Uterus (tissue), 4 donors: Measurements from ENCODE around the gene SLC39A3. TPM values are rescaled to one million over a fixed set of nuclear protein-coding genes. Genes with fewer than 3 reads are reported as not detected.

Source experiments
- DNase-seq, 2 donors: peaks; one replicate each; pipeline ENCODE4 v3.0.0-alpha.2; 2019 to 2020
- H3K27ac ChIP-seq, 2 donors: fragments of 200-600 bp; sonication (generic); 1 replicate in 1 of 2; 2 replicates in 1 of 2; pipeline ENCODE4 v1.5.1; 2016 to 2018
- H3K27me3 ChIP-seq, 2 donors: fragments of 200-600 bp; sonication (generic); one replicate each; pipeline ENCODE4 v1.5.1; 2018 to 2019; ENCODE audit warnings: control low read depth in 1 of 2
- H3K36me3 ChIP-seq, 2 donors: fragments of 200-600 bp; sonication (generic); one replicate each; pipeline ENCODE4 v1.5.1; 2019; ENCODE audit warnings: control low read depth in 1 of 2
- H3K4me1 ChIP-seq, 2 donors: fragments of 200-600 bp; sonication (generic); one replicate each; pipeline ENCODE4 v1.5.1; 2018 to 2019; ENCODE audit warnings: control low read depth in 1 of 2
- H3K4me3 ChIP-seq, 2 donors: fragments of 200-600 bp; sonication (generic); 1 replicate in 1 of 2; 2 replicates in 1 of 2; pipeline ENCODE4 v1.5.1; 2018 to 2019; ENCODE audit warnings: mild to moderate bottlenecking in 1 of 2
- H3K9me3 ChIP-seq, 2 donors: fragments of 200-600 bp; sonication (generic); one replicate each; pipeline ENCODE4 v1.5.1; 2019; ENCODE audit warnings: control low read depth in 1 of 2
- POLR2A ChIP-seq, 2 donors: fragments of 450-650 bp; IDR thresholded peaks; one replicate each; pipeline ENCODE4 v1.6.1; 2016; ENCODE audit warnings: antibody characterized with exemption in 2 of 2, mild to moderate bottlenecking in 1 of 2, moderate library complexity in 1 of 2
- intact Hi-C: fragments of 100-400 bp; cut with DNase I; formaldehyde crosslinking; loops from one replicate; pipeline ENCODE4 v1.15.1; 2023; ENCODE audit warnings: low total_unique reads
- total RNA-seq, 4 donors: library from RNA; depleted of rRNA in 3 of 4; stranded (reverse); fragments of >200 nt in 3 of 4; gene quantifications; one replicate each; pipeline versions ENCODE4 v1.1.0 to v1.2.4, GENCODE V29; 2014 to 2023
- TF ChIP-seq, protein P1 (sequence below), 4 experiments: fragments of 200-600 bp in 2 of 4; fragments of 450-650 bp in 2 of 4; sonication (generic) in 2 of 4; IDR thresholded peaks; one replicate each; pipeline ENCODE4 v1.5.1; 2016 to 2019; ENCODE audit warnings: antibody characterized with exemption in 4 of 4, mild to moderate bottlenecking in 2 of 4, moderate library complexity in 1 of 4
- donor health status: DM: yes; HTN: yes; CAD: no.

Gene SLC39A3
- total RNA-seq, 4 donors from 2014 or later: 4.7 to 138 (median 28.2) TPM

DNA sequence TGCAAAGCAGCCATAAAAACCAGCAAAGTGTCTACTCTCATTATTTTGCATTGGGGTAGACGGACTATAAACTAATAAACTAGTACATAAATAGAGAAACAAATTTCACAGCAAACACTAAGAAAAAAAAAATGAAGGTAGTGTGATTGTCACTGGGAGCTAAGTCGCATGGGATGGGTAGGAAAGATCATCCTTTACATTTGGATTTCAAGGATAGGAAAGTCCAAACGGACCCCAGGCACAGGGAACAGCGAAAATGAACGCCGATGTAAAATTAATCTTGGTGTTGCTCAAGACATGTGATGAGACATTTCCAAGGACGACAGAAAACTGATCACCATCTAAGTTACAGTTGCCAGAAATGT lies 43.9 kb upstream of the SLC39A3 start:
- Histone ChIP-seq H3K27ac (peak overlapping the region; percentile 80 to 89), H3K9me3 (no peaks in the 10 kb centered on the region), H3K27me3 (no peaks in the 10 kb centered on the region), H3K4me1 (peaks cover 5 to 15% of the 10 kb centered on the region in 2 donors), H3K36me3 (no peaks in the 10 kb centered on the region), H3K4me3 (peak overlapping the region; percentile 89 to 94)
- no peak for DNase-seq
- no peak for TF ChIP-seq POLR2A (IDR thresholded peaks at IDR 0.05)
- TF ChIP-seq, protein P1, sequence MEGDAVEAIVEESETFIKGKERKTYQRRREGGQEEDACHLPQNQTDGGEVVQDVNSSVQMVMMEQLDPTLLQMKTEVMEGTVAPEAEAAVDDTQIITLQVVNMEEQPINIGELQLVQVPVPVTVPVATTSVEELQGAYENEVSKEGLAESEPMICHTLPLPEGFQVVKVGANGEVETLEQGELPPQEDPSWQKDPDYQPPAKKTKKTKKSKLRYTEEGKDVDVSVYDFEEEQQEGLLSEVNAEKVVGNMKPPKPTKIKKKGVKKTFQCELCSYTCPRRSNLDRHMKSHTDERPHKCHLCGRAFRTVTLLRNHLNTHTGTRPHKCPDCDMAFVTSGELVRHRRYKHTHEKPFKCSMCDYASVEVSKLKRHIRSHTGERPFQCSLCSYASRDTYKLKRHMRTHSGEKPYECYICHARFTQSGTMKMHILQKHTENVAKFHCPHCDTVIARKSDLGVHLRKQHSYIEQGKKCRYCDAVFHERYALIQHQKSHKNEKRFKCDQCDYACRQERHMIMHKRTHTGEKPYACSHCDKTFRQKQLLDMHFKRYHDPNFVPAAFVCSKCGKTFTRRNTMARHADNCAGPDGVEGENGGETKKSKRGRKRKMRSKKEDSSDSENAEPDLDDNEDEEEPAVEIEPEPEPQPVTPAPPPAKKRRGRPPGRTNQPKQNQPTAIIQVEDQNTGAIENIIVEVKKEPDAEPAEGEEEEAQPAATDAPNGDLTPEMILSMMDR (IDR thresholded peaks at IDR 0.05): no peak
- intact Hi-C loops: no loop called here

DNA sequence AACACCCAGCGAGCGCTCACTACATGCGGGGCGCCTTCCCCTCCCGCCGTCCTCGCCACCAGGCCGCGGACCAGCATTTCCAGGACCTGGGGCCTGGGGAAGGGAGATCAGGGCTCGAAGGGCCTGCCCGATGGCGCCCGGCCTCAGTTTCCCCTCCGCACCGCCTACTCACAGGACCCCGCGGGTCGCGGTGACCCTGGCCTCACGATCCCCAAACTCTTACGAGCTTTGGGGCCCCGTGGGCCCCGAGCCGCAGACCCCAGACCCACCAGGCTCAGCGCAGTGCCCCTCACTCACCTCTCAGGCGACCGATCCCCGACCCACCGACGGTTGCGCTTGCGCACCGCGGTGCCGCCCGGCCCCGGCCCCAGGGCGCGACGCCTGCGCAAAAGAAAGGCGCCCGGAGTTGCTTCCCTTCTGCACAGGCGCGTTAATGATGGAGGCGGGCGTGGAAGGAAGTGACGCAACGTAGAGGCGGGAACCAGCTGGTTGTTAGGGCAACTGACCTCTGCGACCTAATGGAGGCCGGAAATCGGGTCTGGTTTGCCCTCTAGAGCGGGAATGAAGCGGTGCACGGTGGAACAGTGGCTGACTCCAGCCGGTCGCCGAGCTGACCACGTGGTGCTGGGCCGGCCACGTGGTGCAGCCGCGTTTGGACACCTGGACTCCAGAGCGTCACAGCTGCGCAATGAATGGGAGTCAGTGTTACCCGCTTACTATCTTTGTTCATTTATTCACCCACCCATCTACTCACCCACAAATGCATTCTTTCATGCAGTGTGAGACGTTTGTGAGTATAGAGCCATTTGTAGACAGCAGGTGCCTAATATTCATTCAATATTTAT lies 43.3 kb upstream of the SLC39A3 start, which contains the start of gene SGTA:
Gene SGTA (minus strand): TSS at position 338 of the 845 bp plus-strand sequence. CDS start 14,205 bp downstream, outside the sequence.
- Histone ChIP-seq H3K4me3 (peak within 1 kb of the TSS; percentile 89 to 94), H3K27ac (peak within 1 kb of the TSS; percentile 80 to 89), H3K36me3 (no peaks in the 10 kb centered on the region), H3K9me3 (no peaks in the 10 kb centered on the region), H3K27me3 (no peaks in the 10 kb centered on the region), H3K4me1 (peaks cover 5 to 15% of the 10 kb centered on the region in 2 donors)
- intact Hi-C loops: no loop called here
- DNase-seq: peak; percentile 99
- TF ChIP-seq POLR2A (IDR thresholded peaks at IDR 0.05): peak; percentile 85 to 92
- TF ChIP-seq, protein P1 (IDR thresholded peaks at IDR 0.05): peak; percentile 26 to 66 (median 54)

DNA sequence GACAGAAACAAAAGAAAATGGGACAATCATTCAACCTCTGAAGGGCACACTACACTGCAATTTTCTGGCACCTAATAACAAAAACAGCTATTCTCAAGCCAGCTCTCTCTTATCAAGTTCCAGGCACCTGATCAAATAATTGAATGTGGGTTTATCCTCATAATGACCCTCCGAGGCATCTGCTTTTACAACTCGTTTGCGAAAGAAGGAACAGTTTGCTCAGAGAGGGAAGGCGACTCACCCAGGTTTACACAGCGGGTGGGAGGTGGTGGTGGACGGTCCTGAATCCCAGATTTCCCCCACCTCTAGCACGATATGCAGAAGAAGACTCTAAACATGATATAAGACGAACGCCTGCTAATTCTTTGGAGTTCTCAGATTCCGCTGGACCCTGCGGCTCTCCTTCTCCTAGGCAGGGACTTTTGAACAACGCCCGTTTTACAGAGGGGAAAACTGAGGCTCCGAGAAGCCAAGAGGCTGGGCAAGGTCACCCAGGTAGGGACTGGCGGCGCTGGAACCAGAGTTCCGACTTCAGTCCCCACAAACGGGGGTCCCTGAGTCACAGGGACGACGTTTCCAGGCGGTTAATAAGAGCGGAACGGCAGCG lies 42.6 kb upstream of the SLC39A3 start:
- Histone ChIP-seq H3K9me3 (no peaks in the 10 kb centered on the region), H3K27ac (peak overlapping the region; percentile 80 to 89), H3K4me1 (peaks cover 5 to 15% of the 10 kb centered on the region in 2 donors), H3K27me3 (no peaks in the 10 kb centered on the region), H3K36me3 (no peaks in the 10 kb centered on the region), H3K4me3 (peak overlapping the region; percentile 89 to 94)
- intact Hi-C loops: no loop called here
- DNase-seq: no peak
- TF ChIP-seq, protein P1 (IDR thresholded peaks at IDR 0.05): no peak
- no peak for TF ChIP-seq POLR2A (IDR thresholded peaks at IDR 0.05)

DNA sequence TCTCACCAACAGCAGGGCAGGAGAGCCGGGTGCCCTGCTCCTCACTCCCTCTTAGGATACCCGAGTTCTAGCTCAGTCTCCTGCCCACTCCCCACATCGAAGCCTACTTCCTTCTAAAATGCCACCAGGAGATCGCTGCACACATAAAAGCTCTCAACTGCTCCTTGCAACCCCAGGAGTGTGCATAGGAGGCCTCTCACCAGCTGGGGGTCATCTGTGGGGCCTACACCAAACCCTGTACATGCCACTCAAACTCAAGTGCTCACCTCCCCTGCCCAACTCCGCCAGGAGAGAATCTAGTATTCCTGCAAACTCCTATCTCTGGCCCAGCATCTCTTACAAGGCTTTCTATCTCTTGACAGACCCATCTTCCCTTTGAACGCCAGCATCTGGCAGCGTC lies 40.5 kb upstream of the SLC39A3 start:
- H3K4me3 ChIP-seq: no peak overlapping the region
- no peak for DNase-seq
- no peaks in the 10 kb centered on the region for H3K27me3 ChIP-seq
- H3K27ac ChIP-seq: no peak overlapping the region
- intact Hi-C loops: no loop called here
- H3K36me3 ChIP-seq: no peaks in the 10 kb centered on the region
- peaks cover 5 to 11% of the 10 kb centered on the region in 2 donors for H3K4me1 ChIP-seq
- TF ChIP-seq, protein P1 (IDR thresholded peaks at IDR 0.05): no peak
- TF ChIP-seq POLR2A (IDR thresholded peaks at IDR 0.05): no peak
- no peaks in the 10 kb centered on the region for H3K9me3 ChIP-seq
